MM.1S (cell line): ENCODE data around the gene PLCG2.

Experiments
- CTCF ChIP-seq: fragments of 300-600 bp; sonication (generic); IDR thresholded peaks from 2 replicates; pipeline ENCODE4 v1.5.1; 2016; ENCODE audit warnings: antibody characterized with exemption, low read length, mixed read lengths
- EZH2 ChIP-seq: fragments of 300-600 bp; sonication (generic); optimal IDR thresholded peaks from 2 replicates; pipeline ENCODE3; 2017; ENCODE audit warnings: low read depth, mild to moderate bottlenecking, antibody characterized with exemption, low read length, mixed read lengths

- TF ChIP-seq CTCF, result no peak
- TF ChIP-seq EZH2, result no peak
Observed at GRCh38 chr16:81755915-81756614, 23.0 kb upstream of the PLCG2 start.
